Measurements from ENCODE around the gene SAE1.
"Not testable (repeated sequence)": the region's sequence is repeated elsewhere in the genome, so short reads cannot be mapped to it uniquely, and the experiment has no call there.

The SAE1 gene

GRCh38 chr19:47130589-47131227 lies at the start of gene SAE1:
TSS of gene SAE1 (plus strand) at chr19:47130835. CDS start at chr19:47130931, 96 bp downstream.
- peak; percentile 78 to 90 for DNase-seq (ENCODE audit: low read depth in 2 of 2)

GRCh38 chr19:47081095-47081494 lies 49.5 kb upstream of the SAE1 start:
- DNase-seq (ENCODE audit: low read depth in 2 of 2), result no peak

DNA sequence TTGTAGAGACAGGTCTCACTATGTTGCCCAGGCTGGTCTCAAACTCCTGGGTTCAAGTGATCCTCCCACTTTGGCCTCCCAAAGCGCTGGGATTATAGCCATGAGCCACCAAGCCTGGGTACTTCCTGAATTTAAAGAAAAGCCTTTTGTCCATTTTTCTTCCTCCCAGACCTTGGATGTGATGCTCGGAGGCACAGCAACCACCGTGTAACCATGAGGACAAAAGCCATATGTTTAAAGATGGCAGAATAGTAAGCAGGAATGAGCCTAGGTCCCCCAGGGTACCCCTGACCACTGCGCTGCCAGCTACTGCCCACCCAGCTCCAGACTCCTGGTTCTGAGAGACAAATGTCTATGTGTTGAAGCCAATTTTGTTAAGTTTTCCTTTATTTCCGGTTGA lies 48.1 kb upstream of the SAE1 start:
- DNase-seq (ENCODE audit: low read depth in 2 of 2), result no peak

DNA sequence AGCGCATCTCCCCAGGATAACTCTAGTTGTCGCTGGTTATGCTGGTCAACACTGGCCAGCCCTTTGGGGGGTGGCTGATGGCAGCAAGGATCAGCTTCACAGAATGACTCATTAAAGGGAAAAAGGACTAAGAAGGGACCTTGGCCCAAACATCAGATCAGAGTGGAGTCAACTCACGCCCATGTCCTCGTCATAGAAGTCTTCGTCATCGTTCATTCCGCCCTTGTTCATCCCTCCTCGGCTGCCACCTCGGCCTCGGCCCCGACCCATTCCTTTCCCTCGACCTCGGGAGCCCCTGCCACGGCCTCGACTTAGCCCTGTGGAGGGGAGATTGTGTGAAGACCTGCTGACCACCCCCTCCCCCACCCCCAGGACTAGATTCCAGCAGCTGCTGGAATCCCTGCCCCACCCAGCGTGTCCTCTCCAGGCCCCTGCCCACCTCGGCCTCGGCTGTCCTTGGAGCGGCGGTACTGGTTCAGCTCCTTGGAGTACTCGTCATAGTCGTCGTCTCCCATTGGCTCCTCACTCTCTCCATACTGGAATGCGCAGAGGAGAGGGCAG lies 45.7 kb upstream of the SAE1 start:
- no peak for DNase-seq (ENCODE audit: low read depth in 2 of 2)

GRCh38 chr19:47086280-47086679 lies 44.4 kb upstream of the SAE1 start:
- no peak for DNase-seq (ENCODE audit: low read depth in 2 of 2)

GRCh38 chr19:47089767-47090350 lies 40.8 kb upstream of the SAE1 start:
- DNase-seq (ENCODE audit: low read depth in 2 of 2), result no peak

DNA sequence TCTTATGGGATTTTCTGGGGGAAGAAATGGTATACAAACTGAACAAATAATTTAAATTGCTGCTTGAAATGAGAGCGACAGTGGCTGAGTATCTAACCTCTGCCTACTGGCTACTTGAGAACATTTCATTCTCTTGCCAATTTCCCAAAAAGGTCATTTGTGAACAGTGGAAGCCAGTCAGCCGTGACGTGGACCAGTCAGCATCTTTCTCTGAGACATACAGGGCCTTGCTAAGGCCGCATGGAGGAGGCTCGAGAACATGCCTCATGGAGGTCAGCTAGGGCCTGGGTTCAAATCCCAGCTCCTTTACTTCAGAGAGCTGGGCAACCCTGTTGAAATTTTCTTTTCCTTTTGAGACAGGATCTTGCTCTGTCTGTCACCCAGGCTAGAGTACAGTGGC lies 37.4 kb upstream of the SAE1 start:
- no peak for DNase-seq (ENCODE audit: low read depth in 2 of 2)

GRCh38 chr19:47093841-47094240 lies 36.8 kb upstream of the SAE1 start:
- no peak for DNase-seq (ENCODE audit: low read depth in 2 of 2)

GRCh38 chr19:47094557-47095475 lies 35.8 kb upstream of the SAE1 start:
- no peak for DNase-seq (ENCODE audit: low read depth in 2 of 2)

DNA sequence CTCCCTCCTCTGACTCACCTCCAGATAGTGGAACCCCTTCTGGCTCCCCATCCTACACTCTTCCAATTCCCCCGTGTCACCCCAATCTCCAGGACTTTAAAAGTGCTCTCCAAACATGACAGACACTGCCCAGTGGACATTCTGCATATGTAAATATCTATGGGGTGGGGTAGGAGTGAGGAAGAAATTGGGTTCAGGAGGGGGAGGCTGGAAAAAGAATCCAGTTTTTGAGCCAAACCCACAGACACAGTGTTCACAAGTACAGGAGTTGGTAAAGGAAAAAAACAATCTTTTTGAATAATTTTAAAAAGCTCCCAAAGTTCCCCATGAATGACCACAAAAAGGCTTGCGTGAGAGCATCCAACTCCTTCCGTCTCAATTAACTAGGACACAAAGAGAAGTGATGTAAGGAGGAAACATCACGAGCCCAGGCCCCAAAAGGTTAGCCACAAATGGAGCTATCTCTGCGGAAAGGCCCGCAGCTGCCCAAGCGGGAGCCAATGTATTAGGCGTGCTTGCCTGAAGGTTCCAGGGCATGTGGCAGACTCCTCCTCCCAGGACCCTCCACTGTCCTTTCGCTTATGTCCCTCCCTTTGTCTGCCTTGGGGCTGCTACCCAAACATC lies 35.0 kb upstream of the SAE1 start:
- DNase-seq (ENCODE audit: low read depth in 2 of 2), result no peak

GRCh38 chr19:47096100-47096704 lies 34.4 kb upstream of the SAE1 start:
- DNase-seq (ENCODE audit: low read depth in 2 of 2), result no peak

GRCh38 chr19:47096721-47097120 lies 33.9 kb upstream of the SAE1 start:
- DNase-seq (ENCODE audit: low read depth in 2 of 2), result no peak

DNA sequence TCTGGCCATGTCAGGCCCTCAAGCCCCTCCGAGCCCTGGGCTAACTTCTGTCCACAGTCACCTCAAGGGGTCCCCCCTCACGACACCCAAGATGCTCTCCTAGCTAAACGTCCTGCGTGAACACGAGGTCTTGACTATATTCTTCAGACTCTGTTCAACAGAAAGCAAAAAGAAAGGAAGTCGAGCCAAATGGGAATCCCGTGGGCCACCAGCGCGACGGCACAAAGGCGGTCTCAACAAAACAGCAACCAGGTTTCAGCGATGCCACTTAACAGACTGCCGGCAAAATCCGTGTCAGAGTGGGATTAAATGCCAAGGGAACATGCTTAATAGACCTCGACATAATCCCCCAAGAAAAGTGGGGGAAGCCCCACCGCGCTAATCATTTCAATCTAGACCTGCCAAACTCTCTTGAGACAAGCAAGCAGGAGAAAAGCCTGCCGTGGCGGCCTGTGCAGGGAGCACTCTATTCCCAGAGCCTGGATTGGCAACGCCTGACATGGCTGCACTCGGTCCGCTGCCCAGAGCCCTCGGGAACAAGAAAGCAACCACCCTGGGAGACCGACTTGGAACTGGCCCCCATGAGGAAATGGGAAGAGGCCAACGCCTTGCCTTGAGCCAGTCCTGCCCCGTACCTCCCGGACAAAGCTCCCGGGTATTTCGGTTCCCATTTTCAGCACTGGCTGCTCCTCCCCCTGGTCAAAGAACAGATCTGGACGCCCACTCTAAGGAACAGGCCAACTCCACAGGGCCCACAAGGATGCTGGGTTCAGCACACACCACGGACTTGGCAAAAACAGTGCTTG lies 33.0 kb upstream of the SAE1 start:
- no peak for DNase-seq (ENCODE audit: low read depth in 2 of 2)

DNA sequence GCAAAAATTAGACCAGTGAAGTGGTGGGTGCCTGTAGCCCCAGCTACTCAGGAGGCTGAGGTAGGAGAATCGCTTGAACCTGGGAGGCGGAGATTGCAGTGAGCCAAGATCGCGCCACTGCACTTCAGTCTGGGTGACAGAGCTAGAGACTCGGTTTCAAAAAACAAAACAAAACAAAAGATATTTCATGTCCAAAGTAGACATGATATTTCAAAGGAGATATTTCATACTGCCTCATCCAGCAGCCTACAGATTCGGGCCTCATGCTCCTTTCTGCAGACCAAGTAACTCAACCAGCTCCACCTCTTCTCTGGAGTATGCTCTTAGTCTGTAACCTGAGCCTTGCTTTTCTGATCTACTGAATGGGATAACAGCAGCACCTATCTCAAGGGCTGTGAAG lies 32.0 kb upstream of the SAE1 start:
- no peak for DNase-seq (ENCODE audit: low read depth in 2 of 2)

- DNase-seq (ENCODE audit: low read depth in 2 of 2), result no peak
These were observed 31.0 kb upstream of the SAE1 start for GRCh38 chr19:47099576-47100050.

DNA sequence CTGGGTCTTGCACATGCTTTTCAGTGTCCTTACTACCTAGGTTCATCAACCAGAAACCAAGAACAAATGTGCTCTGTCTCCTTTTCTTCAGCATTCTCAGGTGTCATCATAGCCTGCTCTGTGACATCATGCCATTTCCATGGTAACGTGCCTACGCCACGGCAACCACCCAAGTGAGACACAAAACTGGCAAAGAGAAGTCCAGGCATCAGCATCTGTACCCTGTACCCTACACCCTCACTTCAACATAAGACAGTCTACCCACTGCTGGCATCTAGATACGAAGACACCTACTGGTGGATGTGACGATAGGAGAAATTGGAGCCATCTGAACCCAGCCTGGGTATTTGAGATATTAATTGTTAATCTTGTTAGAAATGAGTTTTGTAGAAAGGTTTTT lies 30.3 kb upstream of the SAE1 start:
- DNase-seq (ENCODE audit: low read depth in 2 of 2), result no peak

DNA sequence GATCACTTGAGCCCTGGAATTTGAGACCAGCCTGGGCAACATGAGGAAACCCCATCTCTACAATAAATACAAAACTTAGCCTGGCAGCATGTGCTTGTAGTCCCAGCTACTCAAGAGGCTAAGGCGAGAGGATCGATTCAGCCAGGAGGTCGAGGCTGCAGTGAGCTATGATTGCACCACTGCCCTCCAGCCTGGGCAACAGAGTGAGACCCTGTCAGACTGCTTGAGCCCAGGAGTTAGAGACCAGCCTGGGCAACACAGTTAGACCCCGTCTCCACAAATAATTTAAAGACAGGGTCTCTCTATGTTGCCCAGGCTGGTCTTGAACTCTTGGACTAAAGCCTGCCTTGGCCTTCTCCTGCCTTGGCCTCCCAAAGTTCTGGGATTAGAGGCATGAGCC lies 29.5 kb upstream of the SAE1 start:
- DNase-seq (ENCODE audit: low read depth in 2 of 2), result not testable (repeated sequence)

GRCh38 chr19:47102346-47103060 lies 28.1 kb upstream of the SAE1 start:
- DNase-seq (ENCODE audit: low read depth in 2 of 2), result no peak

DNA sequence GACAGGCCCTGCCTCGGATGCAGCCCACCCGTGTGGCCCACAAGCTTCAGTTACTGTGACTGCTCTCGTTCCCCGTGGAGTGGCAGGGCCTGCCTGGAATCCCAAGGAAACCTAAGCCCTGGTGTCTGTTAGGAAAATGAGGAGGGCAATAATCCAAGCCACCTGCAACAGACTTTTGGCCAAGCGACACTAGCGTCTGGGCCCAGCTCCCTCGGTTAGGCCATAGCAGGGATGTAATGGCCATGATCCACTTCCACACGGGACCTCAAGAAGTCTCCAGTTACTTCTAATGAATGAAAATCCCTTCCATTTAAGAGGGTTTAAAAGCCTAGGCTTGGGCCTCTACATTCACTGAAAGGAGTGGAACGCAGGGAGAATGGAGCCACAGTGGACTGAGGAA lies 26.0 kb upstream of the SAE1 start:
- no peak for DNase-seq (ENCODE audit: low read depth in 2 of 2)

DNA sequence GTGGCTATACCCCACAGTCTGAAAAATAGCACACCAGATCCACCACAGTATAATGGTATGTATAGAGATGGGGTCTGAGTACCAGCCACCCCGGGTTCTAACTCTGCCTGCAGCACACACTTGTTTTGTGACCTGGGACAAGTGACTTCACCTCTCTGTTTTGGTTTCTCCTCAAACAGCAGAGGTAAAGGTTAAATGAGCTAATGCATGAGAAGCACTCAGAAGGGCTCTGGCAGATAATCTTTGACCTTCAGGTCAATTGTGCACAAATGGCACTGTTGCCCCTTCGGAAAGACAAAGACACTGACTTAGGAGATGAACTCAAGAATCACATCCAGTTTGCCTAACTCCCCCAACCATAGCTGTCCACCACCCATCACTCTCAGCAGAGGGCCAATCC lies 24.8 kb upstream of the SAE1 start:
- DNase-seq (ENCODE audit: low read depth in 2 of 2), result no peak

All from stimulated activated CD8-positive, alpha-beta memory T cell treated with anti-CD3 and anti-CD28 coated beads, Interleukin-7, amount 100 ng/mL, for 1 hour (primary cell).